ENCODE data around the gene CRHBP.

- TF ChIP-seq CTCF (IDR thresholded peaks at IDR 0.05) (no peak), POLR2A (IDR thresholded peaks at IDR 0.05) (no peak)
Measured at GRCh38 chr5:76972689-76973088, 19.8 kb downstream of the CRHBP start.
